Suppressor macrophage treated with lipopolysaccharide for 1 hour (primary cell): ENCODE data around the gene PFKFB2.
"Not testable (repeated sequence)": the region's sequence is repeated elsewhere in the genome, so short reads cannot be mapped to it uniquely, and the experiment has no call there.

Source experiments
- DNase-seq, 3 donors: peaks; one replicate each; pipeline ENCODE4 v3.0.0-alpha.2; 2020 to 2022

The PFKFB2 gene

DNA sequence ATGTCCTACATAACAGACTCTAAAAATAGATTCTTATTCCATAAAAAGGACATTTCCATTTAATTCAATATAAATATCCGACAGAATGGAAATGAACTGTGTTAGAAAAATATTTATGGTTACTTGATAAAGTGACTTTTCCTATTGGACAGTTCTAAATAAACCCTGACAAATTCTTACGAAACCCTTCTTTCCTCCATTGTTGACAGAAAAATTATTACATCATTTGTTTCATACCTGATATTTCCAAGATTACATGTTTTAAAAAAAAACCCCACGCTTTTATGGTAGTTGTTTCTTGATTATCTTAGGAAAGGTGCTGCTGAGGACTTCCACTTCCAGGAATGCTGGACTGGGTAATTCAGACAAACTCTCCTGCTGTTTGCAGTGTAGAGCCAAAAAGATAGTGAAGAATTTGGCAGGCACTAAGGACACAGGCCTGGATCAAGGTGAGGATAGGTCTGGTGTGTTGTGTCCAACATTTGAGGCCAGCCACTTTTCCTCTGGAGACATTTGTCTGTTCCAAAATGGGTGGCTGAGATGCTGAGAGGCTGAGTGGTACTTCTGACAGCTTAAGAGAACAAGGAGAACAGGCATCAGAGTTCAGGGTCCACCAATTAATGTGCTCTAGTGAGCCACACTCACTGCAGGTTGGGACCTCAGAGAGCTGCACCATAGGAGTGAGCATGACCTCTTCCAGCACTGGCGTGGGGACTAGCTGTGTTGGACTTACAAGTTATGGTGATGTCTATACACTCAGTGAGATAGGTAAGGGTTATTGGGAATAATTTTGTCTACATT is 13.5 kb upstream of the PFKFB2 start:
- DNase-seq = no peak

DNA sequence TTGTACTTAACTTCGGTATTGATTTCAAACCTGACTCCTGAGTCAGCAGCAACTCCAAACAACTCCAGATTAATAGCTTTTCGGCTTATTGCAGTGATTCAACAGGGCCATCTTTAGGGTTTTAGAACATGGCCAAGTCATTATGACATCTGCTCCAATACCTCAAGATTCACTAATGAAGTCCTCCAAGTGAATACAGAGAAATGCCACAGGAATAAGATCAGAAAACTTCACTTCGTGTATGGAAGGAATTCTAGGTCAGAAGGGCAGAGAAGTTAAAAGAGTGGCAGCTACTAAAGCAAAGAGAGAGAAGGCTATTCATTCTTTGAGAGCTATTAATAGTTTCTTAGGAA is 12.9 kb upstream of the PFKFB2 start:
- DNase-seq = no peak

DNA sequence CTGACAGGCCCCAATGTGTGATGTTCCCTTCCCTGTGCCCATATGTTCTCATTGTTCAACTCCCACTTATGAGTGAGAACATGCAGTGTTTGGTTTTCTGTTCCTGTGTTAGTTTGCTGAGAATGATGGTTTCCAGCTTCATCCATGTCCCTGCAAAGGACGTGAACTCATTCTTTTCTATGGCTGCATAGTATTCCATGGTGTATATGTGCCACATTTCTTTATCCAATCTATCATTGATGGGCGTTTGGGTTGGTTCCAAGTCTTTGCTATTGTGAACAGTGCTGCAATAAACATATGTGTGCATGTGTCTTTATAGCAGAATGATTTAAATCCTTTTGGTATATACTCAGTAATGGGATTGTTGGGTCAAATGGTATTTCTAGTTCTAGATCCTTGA is 11.7 kb upstream of the PFKFB2 start:
- DNase-seq = not testable (repeated sequence)

DNA sequence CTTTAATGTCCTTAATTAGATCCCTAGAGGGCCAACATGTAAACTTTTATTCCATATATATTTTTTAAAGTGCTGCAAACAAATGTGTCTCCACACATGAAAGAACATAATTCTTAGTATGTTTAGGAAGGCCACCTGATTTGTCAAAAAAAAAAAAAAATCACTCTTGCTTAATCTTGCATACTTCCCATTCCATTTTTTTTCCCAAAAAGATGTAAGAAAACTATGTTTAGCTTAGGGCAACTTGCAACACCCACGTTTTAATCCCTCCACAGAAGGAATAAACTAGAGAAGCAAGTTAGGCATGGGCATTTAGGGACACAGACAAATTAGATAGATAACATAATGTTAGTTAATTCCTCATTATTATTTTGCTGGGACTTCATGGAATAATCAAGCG is 7.6 kb upstream of the PFKFB2 start:
- no peak for DNase-seq

DNA sequence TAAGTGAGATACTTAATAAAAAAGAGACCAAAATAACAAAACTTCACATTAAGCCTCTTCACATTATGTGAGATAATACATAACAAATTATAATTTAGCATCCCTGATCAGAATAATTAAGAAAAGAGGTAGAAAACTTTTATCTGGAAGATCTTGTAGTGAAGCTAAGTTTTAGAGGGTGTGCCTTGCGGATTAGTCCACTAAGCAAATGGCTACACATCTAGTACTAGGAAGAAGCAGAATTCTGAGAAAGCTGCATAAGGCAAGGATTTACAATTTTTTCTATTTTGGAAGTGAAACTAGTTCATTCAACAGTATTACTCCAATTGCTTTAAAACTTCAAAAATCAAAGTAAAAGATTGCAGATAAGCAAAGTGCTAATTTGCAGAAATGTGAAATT is 5.6 kb upstream of the PFKFB2 start:
- DNase-seq = no peak

DNA sequence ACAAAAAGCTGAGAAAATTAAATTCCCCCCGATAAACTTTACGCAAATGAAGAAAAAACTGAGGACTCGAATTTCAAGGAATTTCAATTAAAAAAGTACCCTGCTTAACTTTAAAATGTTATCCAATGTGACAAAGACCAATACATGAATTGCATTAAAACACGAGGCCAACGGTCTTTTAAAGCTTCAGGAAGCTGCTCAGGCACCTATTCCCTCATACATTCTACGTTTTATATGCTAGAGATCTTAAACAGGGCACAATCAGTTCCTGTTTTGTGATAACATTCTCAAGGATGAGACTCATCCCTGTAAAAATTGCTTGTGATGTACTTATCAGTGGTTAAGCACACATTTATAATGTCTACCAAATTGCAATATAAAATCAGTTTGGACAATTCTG is 5.0 kb upstream of the PFKFB2 start:
- DNase-seq = no peak

DNA sequence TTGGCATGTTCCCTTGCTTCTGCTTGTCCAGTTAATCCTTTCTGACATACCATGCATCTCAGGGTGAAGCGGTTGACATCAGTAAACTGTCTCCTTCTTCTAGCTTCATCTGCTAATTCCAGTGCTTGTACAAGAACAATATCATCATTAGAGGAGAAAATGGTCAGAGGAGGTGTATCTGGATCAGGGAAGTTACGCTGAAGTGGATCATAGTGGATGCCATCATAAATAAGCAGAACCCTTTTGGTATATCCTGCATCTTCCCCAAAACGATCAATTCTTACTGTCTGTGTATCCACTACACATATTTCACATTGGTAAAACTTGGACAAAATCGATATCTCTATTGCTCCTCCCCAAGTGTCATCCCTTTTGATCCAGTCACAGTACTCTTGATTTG is 4.0 kb upstream of the PFKFB2 start:
- no peak for DNase-seq

DNA sequence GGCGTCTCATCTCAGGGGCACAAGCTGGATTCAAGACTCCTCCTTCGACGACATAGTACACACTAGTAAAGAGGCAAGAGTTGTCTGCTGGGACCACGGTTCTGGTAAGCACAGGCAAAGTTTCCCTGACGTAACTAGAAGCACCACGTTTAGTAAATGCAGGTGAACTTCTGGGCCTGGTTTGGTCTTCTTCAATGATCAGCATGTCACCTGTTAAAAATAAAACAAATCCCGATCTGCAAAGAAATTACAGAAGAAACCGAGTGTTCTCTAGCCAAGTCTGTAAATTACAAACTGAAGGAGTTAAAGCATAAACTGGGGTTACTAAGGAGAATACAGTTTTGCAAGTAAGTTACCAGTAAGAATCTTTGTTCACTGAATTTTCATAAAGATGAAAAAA is 3.6 kb upstream of the PFKFB2 start:
- no peak for DNase-seq

DNA sequence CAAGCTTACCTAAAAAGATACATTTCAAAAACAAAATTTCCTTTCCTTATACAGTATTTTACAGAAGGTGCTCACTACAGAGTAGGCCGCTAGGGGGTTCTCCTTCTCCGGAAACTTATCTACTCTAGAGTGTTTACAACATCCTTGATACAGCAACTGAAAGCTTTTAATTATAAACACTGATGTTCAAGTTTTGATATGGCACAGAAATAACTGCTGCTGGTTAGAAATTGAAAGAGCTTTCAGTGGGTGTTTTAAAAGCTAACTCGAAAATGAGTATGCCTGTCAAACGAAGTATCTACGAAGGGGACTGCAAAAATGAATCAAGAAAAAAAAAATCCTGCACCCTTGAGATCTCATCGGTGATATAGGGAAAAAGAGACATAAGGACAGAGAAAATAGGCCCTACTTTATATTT is 3.1 kb upstream of the PFKFB2 start:
- DNase-seq = peak; percentile 67 to 75 (median 73)

DNA sequence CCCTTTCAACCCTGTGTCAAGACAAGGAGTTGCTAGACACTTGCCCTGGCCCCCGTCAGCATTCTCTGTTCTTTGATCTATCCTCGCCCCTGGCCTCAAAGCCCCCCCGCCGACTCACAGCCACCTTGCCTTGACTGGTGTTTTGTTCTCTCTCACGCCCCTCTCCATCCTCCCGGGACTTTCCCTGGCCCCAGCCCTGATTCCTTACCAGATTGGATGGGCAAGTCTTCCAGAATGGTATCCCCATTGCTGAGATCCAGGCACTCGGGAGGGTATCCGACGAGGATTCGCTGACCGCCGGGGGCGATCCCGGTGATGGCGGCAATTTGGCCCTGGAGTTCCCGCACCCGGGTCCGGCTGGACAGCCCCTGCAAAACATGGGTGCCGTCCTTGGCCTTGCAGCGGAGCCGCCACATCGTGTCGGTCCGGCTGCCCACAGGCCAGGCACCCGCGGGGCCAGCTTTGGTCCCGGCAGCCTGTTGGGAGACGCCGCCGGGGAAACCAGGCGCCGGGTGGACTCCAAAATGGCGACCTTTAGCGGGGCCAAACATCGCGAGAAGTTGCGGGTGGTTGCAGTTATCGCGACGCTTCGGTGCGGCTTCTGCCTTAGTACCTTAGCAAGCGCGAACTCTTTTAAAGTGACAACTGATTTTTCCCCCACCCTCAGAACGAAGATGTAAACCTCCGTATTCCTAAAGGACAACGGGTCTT is 2.4 kb upstream of the PFKFB2 start:
- peak; percentile 94 to 98 (median 96) for DNase-seq

DNA sequence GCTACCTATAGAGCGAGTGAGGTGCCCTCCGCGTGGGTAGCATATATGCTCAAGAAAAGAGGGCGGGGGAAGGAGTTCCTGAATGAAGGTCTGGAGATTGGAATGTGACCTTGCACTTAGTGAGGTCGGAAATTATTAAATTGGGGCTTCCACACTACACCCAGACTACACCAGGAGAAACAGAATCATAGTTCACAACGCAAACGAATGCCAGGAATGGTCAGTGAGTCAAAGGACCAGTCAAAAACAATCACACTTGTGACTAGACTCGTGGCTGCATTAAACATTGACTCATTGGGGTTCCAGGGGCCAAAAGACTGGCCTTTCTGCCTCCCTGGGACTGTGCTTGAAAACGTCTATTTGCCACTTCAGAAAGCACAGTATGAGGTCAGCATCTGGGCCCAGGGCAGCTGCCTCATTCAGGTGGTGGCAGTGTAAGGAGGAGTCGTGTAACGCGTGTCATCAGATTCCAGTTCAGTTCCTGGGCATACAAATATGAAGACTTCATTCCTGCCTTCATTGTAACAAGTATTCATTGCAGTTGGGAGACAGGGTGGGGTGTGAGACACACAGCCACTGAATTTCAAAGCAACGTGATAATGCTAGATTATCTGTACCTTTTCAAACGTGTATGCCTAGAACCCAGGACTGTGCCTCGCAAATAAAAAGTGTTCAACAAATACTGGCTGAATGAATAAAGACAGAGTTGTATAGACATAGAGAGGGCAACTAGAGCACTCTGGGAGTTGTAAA is 1.7 kb upstream of the PFKFB2 start, which contains the start of gene YOD1:
Gene YOD1 (minus strand): TSS at position 18 of the 753 bp plus-strand sequence. CDS start 178 bp downstream, outside the sequence.
- peak; percentile 17 to 50 (median 34) for DNase-seq

DNA sequence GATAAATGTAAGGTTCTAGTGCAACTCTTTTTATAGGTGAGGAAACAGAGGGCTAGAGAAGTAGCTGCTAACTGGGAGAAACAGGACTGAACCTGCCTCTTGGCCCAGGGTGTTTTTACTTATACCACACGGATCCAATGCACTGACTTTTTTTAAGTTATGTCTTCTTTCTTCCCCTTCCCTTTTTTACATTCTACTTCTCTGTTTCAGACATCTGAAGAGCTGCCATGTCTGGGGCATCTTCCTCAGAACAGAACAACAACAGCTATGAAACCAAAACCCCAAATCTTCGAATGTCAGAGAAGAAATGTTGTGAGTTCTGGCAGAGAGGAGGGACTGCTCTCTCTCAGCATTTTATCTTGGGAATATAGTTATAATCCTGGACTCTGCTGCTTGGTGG is 1.4 kb downstream of the PFKFB2 start:
- peak; percentile 28 to 38 (median 30) for DNase-seq

DNA sequence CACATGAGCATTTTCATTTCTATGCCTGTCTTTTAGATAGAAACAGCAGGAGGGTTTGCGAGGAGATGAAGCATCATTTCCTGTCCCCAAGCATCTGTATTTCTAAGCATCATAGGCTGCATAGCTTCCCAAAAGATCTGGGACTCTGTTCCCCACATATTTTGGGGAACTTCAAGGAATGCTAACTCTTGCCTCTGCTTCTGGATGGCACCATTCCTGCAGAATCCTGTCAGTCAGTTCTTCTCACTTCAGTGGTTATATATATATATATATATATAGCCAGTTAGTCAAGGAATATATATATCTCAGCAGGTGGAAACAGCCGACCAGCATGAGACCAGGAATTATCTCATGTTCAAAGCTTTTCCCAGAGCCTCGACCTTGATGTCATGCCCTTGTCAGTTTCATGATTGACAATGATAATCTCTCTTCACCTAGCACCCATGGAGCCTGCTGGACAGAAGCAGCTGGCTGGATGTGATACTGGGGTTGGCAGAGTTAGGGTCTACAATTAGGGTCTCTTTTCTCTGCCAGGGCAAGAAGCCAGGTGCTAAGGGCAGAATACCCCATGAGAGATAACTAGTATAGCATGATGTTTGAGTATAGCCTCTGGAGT is 2.4 kb downstream of the PFKFB2 start:
- no peak for DNase-seq

DNA sequence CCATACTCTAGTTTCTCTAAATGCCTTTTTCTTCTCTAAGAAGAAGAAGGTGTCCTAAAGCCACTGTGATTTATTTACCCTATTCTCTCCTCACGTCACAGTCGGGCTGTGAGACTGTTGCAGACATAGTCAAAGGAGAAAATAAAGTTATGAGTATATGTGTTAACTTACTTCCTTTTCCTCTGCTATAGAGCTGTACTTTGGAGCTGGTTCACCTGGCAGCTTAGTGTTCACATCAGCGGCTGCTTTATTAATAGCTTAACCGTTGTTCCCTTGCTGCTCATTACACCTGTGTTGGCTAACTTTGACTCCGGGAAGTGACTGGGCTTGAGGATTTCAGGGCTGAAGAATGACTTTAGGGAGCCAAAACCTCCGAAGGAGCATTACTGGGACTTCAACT is 3.6 kb downstream of the PFKFB2 start:
- no peak for DNase-seq

DNA sequence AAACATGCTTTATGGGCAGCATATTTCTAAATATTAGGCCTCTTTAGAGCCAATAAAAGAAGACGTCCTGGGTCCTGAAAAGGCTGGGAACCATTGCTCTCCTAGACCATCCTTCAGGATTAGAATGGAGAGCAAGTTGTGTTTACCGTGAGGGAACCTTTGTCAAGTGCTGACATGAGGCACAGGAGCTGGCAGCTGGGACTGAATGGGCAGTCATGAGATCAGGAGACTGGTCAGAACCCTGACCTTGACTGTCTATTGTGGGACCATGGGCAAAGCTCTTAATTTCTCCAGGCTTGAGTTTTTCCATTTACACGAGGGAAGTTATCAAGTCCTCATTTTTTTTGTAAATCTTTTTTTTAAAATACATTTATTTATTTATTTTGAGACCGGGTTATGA is 5.2 kb downstream of the PFKFB2 start:
- DNase-seq = no peak

DNA sequence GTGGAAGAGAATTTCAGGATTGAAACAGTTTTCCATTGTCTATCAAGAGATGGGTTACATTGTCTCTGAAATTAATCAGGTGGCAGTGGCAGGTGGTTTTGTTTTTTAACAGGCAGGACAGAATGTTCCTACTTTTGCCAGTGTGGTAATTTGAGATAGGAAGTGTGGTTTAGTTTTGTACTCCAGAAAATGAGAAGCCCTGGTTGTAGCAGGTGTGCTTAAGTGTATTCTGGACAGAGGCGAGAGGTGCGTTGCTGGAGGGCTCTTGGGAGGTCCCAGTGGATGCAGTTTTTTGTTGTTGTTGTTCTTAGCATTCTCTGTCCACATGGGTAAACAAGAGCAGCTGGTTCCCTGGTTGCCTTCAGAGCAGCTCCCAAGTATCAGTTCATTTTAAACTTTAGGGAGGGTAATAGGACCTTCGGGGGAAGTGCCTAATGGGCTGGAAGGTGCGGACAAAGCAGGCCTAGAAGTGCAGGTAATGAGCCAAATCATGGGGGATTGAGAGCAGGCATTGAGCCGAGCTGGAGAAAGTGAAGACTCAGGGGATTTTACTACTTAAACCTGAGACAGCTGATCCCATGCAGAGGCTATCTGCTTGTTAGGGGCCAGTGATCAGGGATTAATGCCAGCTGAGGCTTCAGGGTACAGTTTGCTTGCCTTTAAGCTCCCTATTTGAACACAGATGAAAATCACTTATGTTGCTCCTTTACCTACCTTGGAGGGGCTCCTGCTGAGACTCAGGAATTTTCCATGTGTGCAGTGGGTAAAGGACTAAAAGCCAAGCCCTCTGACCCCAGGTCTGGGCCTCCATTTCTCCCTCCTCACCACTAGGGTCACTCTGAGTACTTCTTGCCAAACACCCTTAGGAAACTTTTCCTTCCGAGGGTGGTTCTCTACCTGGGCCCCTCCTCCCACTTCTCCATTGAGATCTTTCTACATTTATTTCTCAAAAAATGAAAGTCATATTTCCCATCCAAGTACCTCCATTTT is 6.1 kb downstream of the PFKFB2 start:
- no peak for DNase-seq

DNA sequence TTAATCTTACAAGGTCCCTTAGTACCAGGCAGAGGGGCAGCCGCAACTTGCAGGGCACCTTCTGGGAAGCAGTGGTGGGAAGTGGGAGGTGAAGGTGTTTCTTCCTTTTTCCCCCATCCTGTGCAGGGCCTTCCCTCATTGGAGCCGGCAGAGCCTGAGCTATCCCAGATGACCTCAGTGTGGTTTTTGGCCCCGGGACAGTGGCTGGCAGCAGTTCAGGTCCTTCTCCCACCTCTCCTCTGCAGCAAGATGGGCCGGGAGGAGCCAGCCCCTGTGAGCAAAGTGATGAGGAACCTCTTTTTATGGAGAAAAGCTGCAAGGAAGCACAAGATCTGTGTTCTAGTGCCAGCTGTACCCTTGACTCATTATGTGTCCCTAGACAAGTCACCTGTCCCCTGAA is 6.8 kb downstream of the PFKFB2 start:
- no peak for DNase-seq

DNA sequence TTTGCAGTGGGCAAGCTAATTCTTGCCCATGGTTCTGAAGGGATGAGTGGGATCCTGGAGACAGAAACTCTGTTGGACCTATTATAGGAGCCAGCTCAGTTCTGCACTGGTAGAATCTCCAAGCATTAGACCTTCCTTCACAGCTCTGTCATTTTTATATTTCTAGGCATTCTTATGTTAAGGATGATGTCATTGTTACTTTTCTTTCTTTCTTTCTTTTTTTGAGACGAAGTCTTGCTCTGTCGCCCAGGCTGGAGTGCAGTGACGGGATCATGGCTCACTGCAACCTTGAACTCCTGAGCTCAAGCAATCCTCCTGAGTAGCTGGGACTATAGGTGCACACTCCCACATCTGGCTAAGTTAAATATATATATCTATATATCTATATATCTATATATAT is 7.5 kb downstream of the PFKFB2 start:
- no peak for DNase-seq

DNA sequence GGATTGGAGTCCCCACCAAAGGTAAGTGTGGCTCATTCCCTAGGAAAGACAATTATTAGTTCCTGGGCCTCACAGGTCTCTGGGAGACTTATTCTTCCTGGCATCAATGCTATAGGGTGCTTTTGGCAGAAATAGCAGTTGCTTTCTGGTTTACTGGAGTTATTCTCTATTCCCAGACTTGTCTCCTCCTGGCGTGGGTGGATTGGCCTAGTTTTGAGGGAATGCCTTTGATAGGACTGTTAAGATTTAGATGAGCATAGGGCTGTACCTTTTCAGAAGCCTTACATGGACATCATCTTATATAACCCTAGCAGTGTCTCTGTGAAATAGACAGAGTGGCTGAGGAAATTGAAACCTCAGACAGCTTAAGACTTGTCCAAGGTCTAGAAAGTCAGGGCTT is 9.0 kb downstream of the PFKFB2 start:
- DNase-seq = no peak

DNA sequence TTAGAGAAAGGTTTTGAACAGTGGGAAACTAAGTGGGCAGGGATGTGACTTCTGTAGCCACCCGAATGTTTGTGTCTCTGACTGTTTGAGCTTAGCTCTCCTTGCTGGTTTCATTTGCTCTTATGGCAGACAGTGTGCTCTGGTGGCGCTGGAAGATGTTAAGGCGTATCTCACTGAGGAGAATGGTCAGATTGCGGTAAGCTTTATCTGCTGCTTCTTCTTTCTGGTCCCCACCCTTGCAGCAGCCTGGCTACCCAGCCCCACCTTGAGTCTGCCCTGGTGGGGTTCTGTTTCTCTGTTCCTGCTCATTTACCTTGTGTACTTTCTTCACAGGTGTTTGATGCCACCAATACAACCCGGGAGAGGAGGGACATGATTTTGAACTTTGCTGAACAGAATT is 9.9 kb downstream of the PFKFB2 start:
- DNase-seq = no peak

DNA sequence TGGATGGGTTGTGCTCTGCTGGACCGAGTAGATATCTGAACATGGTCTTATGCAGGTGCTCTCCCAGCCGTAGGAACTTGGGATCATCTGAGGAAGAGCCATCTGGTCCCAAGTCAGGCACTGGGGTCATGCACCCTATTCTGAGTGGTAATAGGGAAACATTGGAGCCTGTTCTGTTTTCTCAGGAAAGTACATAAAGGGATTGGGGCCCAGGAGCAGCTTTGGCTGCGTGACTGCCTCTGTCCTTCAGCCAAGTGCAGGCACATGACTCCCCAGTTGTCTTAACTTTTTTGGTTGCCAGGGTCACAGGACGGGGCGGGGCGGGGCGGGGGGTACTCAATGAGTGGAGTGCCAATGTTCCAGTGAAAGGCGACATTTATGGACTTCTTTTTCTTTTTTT is 11.5 kb downstream of the PFKFB2 start:
- no peak for DNase-seq

DNA sequence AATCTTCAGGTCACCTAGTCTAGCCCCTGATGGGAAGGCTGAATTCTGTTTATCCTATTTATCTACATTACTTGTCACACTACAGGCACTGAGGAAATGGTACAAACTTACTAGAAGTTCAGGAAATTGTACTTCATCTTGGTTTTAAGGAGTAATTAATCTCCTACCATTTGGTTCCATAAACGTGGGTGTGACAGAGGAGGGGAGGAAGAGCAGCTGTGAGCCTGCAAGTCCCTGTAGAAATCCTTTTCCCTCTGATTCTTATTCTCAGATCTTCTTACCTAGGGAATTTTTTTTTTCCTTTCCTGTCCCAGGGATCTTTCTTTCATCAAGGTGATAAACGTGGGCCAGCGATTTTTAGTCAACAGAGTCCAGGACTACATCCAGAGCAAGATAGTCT is 14.1 kb downstream of the PFKFB2 start:
- no peak for DNase-seq
